GM21360 (cell line): Measurements from ENCODE around the gene LCOR.

Experiments used
- ATAC-seq: cut with Tn5 transposase; IDR thresholded peaks from one replicate; pipeline ENCODE4 v1.9.1; 2021; ENCODE audit warnings: mild to moderate bottlenecking, moderate library complexity; ENCODE audit not compliant: unreplicated experiment

LCOR gene

DNA sequence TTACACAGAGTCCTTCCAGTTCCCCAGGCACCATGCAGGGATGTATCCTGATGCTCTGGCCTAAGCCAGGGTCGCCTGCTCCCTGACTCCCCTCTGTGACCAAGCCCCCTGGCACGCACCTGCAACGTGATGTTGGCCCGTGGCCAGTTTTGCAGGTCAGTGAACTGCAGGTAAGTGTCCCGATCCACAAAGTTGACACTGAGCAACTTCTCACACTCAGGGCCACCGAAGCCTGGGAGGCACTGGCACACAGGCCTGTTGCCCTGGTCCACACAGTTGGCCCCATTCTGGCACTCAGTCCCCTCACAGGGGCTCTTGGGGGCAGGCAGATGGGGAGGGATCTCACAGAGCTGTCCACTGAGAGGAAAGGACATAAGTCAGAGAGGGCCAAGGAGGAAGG, 174.3 kb downstream of the LCOR start:
- ATAC-seq, result no peak

DNA sequence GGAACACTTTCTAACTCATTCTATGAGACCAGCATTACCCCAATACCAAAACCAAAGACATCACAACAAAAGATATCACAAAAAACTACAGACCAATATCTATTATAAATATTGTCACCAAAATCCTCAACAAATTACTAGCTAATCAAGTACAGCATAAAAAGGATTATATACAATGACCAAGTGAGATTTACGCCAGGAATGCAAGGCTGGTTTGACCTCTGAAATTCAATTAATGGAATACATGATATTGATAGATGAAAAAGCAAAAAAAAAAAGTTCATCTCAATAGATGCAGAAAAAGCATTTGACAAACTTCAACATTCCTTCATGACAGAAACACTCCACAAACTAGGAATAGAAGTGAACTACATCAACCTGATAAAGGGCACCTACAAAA, 175.3 kb downstream of the LCOR start:
- ATAC-seq, result no peak

DNA sequence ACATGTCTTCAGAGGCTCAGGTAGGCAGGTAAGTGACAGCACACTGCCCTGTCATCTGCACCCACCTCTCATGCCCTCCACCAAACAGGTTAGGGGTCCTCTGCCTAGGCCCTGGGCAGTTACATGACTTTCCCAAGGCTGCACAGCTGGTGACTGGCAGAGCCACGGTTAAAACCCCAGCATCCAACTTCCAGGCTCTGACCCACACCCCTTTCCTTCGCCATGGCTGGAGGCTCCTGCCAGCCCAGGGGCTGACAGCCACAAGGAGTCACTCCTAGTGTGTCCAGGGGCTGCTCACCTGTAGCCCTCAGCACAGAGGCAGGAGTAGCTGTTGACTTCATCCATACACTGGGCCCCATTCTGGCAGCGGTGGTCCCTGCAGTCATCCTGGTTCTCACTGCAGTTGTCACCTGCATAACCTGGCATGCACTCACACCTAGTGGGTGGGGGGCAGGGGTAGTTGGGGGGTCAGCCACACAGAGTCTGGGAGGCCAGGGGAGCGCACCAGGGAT, 178.7 kb downstream of the LCOR start:
- ATAC-seq, result no peak

- ATAC-seq, result no peak
Observed at GRCh38 chr10:97011397-97011796, 179.3 kb downstream of the LCOR start.

GRCh38 chr10:97012470-97012869, 180.4 kb downstream of the LCOR start:
- ATAC-seq, result no peak

GRCh38 chr10:97013568-97013967, 181.5 kb downstream of the LCOR start:
- no peak for ATAC-seq

- no peak for ATAC-seq
Observed at GRCh38 chr10:97013983-97014382, 181.9 kb downstream of the LCOR start.

DNA sequence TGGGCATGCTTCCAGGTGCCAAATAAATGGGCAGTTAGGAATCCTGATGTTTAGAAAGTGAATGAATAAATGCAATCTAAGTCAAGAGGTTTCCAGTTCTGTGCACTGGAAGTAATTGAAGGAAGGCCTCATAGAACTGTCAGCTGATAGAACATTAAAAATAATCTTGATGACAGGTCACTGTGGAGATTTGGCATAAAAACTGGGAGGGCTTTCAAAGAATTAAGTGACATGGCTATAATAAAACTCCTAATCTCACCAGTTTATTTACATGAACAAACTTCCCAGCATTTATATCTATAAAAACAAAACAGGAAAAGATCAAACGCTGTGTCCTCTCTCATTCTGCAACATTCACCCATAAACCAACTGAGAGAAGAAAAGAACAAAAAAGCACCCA, 183.1 kb downstream of the LCOR start:
- no peak for ATAC-seq

- no peak for ATAC-seq
Observed at GRCh38 chr10:97016728-97017473, 184.8 kb downstream of the LCOR start.

DNA sequence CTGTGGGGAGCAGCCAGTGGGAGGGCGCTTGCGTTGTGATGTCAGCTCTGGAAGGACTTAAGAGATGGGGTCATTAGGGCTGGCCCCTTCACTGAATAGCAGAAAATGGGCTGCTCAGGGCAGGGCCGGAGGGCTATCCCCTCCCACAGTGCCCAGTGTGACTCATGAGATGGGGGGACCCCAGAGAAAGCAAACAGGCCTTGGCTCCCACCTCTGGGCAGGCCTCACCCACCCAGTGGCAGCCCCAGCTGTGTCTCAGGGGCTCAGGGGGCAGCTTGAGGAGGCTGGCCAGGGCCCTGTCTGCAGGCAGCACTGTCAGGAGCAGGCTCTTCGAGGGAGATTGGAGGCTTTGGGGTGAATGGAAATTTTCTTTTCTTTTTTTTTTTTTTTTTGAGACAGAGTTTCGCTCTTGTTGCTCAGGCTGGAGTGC, 185.4 kb downstream of the LCOR start:
- no peak for ATAC-seq

GRCh38 chr10:97018251-97019212, 186.4 kb downstream of the LCOR start:
- ATAC-seq, result no peak

DNA sequence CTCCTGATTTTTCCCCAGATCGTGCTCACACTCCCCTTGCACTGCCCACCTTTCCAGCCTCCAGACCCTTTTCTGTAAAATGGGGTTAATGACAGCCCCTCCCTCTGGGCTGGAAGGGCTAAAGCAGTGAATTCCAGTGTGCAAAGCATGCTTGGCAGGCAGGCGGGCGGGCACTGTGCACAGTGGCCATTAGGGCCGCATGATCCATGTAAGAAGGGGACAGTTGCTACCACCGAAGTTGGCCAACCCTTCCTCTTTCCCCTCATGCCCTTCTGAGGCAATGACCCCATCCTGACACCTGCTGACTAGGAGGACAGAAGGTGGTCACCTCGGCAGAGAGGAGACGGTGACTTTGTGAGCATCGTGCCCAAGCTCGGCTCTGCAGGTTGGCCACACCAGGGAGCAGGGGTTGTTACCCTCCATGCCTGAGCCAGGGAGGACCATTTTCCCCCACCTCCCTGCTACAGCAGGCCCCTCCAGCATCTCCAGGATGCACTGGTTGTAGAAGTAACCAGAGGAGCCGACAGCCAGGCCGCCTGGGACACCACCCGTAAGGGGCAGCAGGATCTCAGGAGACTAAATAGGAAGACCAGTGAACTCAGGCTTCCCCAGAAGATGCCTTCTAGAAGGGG, 187.2 kb downstream of the LCOR start:
- ATAC-seq, result no peak

DNA sequence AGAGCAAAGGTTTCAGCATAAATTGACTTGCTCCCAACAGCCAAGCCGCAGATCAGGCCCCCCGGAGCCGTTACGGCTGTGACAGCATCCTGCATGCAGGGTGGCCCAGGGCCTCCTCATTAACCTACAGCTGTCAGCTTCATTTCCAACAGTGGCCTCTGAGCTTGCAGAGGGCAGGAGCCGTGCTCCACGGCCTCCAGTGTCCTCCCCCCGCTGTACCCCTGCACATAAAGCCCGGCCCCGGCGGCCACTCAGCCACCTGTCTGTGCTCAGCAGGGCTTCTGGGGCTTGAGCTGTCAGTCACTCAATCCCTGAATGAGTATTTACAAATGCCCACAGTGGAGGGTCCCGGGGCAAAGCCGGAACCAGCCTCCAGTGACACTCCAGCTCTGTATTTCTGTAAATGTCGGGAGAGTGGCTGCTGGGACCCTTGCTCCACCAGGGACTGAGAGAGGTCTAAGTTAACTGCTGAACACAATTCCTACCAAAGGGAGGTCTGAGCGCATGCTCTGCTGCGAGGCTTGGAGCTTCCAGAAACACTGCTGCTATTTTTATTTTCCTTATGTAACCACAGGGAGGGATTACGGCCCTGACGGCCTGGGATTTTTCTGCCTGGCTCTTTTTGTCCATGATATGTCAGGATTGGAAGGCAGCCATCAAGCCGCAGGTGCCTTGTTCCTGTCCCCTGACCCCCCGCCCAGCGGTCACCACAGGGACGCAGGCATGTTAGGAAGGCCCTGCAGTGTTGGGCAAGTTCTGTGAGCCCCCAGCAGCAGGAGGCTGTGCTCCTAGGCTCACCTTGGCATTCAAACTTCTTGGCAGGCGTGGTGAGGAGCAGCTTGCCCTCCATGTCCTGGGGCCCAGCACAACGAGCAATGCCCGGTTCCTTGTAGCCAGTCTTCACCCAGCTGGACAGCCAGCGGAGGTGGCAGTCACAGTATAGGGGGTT, 188.6 kb downstream of the LCOR start:
- ATAC-seq, result no peak

DNA sequence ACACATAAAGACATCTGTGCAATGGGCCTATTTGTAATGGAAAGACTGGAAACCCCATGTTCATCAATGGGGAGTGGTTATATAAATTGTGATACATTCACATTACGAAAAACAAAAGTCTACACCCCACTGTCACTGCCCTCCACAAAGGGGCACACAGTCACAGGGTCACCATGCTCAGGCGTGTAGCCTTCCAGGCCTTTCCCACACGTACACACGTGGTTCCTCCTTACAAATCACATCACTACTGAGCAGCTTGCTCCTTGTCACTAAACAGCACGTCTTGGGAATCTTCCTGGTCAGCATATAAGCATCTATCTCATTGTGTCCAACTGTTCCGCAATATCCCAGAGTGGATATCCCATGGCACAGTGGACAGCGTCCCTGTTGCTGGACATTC, 190.5 kb downstream of the LCOR start:
- no peak for ATAC-seq

GRCh38 chr10:97023401-97024167, 191.5 kb downstream of the LCOR start:
- ATAC-seq, result no peak

- ATAC-seq, result no peak
Observed at GRCh38 chr10:97024168-97025073, 192.3 kb downstream of the LCOR start.

GRCh38 chr10:97025613-97026242, 193.6 kb downstream of the LCOR start:
- peak; percentile 56 for ATAC-seq
